M059J (cell line): ENCODE data around the gene UFL1. TPM values are rescaled to one million over a fixed set of nuclear protein-coding genes. Genes with fewer than 3 reads are reported as not detected.

Experiments
- DNase-seq: peaks from one replicate; pipeline ENCODE4 v3.0.0-alpha.2; 2012; ENCODE audit warnings: low read depth
- total RNA-seq: library from RNA; depleted of rRNA; stranded (reverse); fragments of >200 nt; shearing (Covaris generic); gene quantifications from 2 replicates; pipeline ENCODE4 v1.2.3, GENCODE V29; 2014; rRNA removed

The UFL1 gene
- total RNA-seq, 1 experiment from 2014 or later, result 12.6 TPM

DNA sequence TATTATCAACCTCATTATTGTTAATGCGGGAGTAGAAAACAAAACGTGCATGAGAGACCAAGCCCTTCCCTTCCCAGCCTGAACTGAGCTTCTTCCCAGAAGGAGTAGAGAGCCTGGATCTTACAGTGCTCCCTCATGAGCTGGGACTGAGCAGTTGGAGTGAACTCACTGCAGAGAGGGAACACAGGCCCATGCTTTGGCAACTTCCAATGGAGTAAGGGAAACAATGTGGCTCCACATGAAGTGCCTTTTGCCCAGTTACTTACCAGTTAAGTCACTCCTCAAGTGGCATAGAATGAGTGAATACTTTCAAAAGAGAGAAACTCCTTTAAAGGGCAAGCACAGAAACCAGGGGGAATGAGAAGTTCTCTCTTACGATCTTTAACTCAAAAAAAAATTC, 53.8 kb downstream of the UFL1 start:
- no peak for DNase-seq

DNA sequence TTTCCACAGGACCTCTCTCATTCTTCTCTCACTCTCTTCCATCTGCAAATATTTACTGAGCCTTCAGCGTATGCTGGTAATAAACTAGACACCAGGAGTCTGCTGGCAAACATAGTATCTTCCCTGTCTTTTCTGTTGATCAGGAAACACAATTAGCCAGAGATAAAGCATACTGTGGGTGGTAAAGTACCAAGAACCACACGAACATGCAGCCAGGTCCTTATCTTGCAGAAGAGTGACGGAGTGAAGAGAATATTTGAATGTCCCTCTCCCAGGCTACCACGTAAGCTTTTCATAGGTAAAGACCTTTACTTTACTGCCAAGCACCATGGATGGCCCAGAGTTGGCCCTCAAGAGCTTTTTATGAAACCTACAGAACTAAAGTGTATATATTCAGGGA, 54.6 kb downstream of the UFL1 start:
- no peak for DNase-seq

DNA sequence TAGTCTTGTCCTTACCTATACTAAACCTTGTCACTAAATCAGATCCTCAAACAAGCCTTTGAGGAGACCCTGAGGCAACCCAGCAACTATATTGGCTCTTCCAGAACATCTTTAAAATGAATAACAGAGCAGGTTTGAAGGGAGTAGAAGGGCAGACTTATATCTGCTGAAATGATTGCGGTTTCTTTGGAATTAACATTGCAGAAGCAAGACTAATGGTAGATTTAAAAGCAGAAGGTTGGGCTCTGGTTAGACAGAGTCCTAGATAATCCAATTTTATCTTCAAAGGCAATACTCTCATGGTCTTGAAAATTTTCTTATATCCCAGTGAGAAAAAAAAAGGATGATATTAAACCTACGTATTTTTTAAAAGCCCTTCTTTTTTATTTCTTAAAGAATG, 60.4 kb downstream of the UFL1 start:
- no peak for DNase-seq

DNA sequence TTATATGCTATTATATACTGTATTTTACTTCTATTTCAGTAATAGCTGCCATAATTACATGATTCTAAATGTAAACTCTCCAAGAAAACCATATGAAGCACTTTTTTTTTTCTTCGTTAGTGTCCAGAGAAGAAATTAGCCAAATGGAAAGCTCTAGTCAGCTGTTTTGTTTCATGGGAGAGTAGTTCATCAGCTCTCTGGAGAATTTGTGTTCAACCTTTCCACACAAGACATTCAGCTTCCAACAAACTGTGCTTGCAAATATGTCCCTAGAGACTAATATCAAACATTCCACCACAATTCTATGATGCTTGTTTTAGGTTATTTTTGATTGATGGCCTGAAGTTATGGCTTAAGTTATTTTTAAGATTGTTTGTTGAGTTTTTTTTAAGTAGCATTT, 60.8 kb downstream of the UFL1 start:
- no peak for DNase-seq

DNA sequence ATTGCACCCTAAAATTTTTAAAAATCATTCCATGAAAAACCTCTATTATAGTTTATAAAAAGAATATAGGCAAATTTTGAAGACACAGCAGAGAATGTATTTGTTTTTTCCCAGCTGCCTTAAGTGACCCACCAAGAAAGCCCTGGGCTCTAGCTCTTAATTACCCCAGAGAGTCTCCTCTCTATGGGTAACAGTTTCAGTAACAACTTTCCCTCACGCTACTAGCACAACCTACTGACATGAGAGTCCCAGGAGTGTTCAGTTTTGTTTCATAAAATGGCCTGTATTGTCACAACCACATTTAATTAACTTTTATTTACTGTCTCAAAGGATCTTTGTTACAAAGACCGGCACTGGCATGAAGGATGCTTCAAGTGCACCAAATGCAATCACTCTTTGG, 82.8 kb downstream of the UFL1 start:
- DNase-seq, result no peak

Other genes with a start within 250 kb of the UFL1 start
- gene FHL5, start 41.3 kb downstream of the UFL1 start, total RNA-seq, result not detected in 2 replicates